ENCODE data around the gene NELL2.
"Not testable (repeated sequence)": the region's sequence is repeated elsewhere in the genome, so short reads cannot be mapped to it uniquely, and the experiment has no call there.

NELL2 gene

GRCh38 chr12:44775901-44776300, 100.2 kb downstream of the NELL2 start:
- no peak for DNase-seq

DNA sequence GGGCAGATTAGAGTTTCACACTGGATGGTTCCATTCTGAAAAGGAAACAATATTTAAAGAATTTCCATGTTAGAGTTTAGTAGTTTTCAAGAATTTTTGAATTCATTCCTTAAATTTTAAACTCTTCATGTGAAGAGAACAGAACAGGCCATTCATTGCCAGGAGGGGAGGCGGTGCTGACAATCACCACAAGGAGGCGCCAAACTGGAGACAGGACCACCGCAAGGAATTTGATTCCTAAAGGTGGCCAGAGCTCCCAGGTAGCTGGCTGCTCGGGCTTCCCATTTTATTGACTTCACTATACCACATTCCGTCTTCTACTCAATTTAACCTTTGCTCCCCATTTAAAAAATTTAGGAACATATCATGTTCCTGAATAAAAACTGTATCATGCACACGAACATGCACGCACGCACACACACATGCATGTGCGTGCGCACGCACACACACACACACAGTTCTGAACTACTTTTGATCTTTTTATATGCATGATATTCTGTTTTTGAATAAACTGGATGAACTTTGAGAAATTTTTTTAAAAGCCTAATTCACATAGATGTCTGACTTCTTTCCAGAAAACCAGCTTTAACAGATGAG, 101.2 kb downstream of the NELL2 start:
- peak; percentile 52 for DNase-seq

DNA sequence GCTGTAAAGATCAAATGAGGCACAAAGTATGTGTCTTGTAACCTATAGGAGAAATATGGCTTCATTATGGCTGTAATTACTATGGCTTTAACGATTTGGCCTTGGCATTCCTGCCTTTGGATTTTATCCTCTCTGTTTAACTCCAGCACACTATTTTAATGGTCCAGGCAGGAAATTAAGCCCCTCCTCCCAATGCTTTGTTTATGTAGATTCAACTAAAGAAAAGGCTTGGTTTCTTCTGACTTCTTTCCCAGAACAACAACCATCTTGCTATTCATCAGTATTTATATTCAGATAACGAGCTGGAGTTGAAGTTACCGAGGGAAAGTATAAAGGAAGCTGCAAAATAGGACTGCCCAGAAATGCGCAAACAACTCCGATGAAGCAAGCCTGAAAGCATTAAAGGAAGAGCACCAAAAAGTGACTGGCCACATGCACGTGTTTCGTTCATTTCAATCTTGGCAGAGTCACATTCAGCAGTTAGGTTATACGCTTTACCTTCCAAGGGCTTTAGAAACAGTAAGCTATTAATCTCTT, 104.6 kb downstream of the NELL2 start:
- DNase-seq, result no peak

GRCh38 chr12:44765796-44766195, 110.3 kb downstream of the NELL2 start:
- DNase-seq, result no peak

DNA sequence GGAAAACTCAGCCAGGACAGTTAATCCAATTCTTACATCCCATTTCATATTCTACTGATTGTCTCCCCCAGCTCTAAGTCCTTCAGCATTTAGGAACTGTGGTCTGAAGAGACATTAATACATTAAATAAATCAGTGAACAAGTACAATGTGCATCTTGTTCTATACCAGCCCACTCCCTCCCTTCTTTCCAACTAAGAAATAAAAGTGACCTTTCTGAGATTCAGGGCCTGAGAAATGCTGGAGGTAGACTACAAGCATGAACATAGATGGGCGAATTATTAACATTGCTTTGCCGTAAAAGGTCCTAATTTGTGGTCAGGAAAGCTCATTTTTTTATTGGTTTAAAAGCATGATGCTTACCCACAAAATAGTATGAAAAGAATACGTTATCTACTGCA, 113.1 kb downstream of the NELL2 start:
- DNase-seq, result no peak

DNA sequence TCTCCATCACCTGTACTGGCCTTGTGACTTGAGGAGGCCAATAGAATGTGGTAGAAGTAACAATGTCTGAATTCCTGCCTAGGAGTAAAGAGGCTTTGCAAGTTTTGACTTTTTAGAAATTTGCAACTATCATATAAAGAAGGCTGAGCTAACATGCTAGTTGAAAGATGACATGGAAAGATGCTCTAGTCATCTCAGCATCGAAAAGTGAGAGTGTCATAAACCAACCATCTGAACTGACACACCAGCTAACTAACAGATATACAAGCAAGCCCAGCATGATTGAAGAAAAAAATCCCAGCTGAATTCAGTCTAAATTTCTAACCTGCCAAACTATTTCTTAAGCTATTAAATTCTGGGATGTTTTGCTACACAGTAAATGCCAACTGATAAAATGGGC, 116.8 kb downstream of the NELL2 start:
- DNase-seq, result no peak

GRCh38 chr12:44750468-44750867, 125.6 kb downstream of the NELL2 start:
- DNase-seq, result no peak

GRCh38 chr12:44749566-44749965, 126.5 kb downstream of the NELL2 start:
- no peak for DNase-seq

DNA sequence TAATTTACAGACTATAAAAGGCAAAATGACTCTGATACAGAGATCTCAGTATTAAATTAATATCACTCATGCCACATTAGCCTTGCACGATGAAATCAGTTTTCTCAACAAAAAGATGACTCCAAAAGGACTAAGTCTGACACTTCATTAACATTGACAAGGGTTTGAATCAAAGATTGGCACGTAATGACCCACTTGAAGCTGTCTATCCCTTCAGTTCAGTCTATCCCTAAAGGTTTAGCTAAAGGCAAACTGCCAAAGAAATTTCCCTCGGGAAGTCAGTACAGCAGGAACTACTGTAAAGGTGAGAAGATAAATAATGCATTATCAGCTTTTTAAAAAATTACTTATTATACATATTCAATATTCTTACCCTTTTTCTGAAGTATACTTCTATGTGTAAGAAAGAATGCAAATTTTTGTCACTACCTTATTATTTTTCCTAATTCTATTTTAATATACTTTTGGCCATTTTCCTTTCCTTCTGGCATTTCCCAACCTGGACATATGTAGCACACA, 127.1 kb downstream of the NELL2 start:
- no peak for DNase-seq

- not testable (repeated sequence) for DNase-seq
Measured at GRCh38 chr12:44741292-44741980, 134.7 kb downstream of the NELL2 start.

DNA sequence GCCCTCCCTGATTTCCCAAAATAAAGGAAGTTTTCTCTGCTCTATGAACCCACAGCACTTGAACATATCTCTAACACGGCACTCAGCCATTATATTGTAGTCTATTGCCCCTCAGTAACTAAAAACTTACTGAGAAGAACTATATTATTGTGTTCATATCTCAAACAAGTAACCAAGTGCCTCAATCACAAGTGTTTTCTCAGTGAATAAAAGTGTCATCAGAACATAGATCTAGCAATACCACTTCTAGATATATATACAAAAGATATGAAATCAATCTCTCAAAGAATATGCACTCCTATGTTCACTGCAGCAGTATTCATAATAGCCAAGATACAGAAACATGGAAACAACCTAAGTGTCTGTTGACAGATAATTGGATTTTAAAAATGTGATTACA, 138.1 kb downstream of the NELL2 start:
- DNase-seq, result no peak

DNA sequence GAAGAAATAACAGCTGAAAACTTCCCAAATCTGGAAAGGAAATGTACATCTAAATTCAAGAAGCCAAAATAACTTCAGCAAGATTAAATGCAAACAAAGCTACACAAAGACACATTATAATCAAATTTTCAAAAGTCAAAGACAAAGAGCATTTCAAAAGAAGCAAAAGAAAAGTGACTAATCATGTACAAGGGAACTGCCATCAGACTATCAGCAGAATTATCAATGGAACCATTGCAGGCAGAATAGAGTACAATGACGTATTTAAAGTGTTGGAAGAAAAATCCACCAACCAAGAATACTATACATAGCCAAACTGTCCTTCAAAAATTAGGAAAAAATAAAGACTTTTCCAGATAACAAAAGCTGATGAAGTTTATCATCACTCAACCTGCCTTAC, 147.5 kb downstream of the NELL2 start:
- DNase-seq, result no peak

DNA sequence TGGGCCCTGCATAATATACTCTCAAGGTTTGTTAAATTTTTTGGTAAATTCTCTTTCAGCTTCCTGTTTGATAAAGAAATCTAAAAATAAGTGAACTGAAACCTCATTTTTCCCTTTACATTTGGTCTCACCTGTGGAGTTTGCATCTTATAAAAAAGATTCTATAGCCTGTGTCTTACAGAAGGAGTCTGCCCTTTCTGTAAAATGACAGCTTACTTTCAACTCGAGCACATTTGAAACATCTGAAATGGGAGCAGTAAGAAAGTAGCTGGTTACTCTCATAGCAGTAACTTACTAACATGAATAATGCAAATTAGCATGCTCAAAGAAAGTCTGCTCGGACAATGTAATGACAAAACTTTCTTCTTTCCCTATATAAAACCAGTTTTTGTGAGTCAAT, 155.8 kb downstream of the NELL2 start:
- no peak for DNase-seq

GRCh38 chr12:44717612-44718011, 158.5 kb downstream of the NELL2 start:
- no peak for DNase-seq

GRCh38 chr12:44716711-44717110, 159.4 kb downstream of the NELL2 start:
- DNase-seq, result no peak

GRCh38 chr12:44711736-44712135, 164.4 kb downstream of the NELL2 start:
- DNase-seq, result no peak

DNA sequence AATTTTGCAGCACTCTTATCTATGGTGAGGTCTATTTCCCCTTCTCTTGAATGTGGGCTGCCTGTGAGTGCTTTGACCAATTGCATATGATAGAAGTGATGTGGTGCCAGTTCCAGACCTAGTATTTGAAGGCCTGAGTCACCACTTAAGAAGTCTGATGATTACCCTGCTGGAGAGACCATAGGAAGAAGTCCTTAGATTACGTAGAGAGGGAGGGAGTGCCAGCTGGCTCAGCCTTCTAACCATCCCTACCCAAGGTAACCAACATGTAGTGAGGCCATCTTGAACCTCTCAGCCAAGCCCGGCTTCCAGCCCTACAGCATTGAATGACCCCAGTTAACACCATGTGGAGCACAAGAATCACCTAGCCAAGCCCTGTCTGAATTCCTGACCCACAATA, 166.9 kb downstream of the NELL2 start:
- DNase-seq, result no peak

- no peak for DNase-seq
Measured at GRCh38 chr12:44708218-44708617, 167.9 kb downstream of the NELL2 start.

DNA sequence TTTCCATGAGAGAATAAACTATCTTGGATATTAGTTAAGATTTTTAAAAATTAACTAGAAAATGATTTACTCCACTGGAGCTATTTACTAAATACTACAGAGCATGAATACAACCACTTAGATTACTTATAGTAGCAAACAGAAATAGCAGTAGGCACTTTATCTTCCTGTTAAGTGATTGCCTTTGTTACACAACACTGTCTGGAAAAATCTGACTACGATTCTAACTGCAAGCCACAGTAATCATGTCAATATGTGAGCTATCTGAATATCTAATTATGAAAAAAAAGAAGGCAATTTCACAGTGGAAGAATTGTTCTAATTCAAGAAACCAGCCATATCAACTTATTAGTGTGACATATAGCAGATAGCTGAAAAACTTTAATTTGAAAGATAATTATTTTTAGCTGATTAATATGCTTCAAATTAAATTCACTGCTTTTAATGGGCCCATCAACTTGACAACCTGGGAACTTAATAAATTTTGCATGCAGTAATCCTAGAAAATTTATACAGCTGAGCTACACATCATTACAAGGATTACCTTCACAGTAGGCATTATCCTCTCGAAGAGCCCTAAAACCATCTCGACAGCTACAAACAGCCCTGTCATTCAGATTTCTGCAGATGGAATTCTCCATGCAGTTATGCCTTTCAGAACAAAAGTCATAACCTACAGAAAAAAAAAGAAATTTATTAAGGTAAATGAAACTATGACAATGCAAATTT, 172.8 kb downstream of the NELL2 start:
- DNase-seq, result no peak

- no peak for DNase-seq
Measured at GRCh38 chr12:44697511-44697910, 178.6 kb downstream of the NELL2 start.

DNA sequence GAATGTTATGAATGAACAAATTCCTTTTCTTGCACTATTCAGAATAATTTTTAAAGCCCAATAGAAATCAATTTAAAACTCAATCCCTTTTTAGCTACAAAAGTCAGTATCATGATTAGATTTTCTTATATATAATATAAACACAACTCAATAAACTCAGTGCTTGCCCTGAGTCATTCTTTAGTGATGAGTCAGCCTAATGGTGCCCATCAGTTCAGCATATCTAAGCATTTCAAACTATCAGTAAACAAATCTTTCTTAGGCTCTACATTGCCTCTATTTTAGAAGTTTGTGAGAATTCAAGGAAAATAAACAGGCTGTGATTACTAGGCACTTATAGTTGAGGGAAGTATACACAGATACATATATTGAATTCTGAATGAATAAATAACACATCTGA, 179.6 kb downstream of the NELL2 start:
- DNase-seq, result no peak

DNA sequence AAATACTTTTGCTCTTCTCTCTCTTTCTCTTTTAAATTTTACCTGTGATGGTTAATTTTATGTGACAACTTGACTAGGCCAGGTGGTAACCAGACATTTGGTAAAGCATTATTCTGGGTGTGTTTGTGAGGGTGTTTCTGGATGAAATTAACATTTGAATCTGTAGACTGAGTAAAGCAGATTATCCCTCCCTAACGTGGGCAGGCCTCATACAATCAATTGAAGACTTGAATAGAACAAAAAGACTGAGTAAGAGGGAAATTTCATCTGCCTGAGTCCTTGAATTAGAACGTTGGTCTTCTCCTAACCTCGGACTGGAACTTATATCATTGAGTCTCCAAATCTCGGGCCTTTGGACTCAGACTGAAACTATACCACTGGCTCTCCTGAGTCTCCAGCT, 182.1 kb downstream of the NELL2 start:
- no peak for DNase-seq

DNA sequence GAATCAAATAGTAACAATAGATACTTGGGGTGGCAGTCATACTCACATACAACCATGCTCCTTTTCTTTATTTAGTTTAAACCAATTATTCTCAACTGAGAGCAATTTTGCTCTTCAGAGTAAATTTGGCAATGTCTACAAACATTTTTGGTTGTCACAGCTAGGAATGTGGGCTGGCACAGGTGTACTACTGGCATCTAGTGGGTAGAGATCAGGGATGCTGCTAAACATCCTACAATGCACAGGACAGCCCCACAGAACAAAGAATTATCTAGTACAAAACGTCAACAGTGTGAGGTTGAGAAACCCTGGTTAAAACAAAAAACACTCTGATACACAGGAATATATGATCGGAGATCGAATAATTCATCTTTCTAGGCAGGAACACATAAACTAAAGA, 186.5 kb downstream of the NELL2 start:
- no peak for DNase-seq
